GM19193 (cell line): Measurements from ENCODE around the gene CDK9.

Source experiments
- POLR2A ChIP-seq: IDR thresholded peaks from 4 replicates; pipeline ENCODE4 v1.6.1; 2011; ENCODE audit not compliant: insufficient read depth, insufficient read length; ENCODE audit errors: extremely low read depth

CDK9 gene

GRCh38 chr9:127838375-127839078, 52.7 kb downstream of the CDK9 start:
- no peak for TF ChIP-seq POLR2A
